Hepatocyte (in vitro differentiated cells): ENCODE results near the gene ABHD12B. TPM values are rescaled to one million over a fixed set of nuclear protein-coding genes. Genes with fewer than 3 reads are reported as not detected.

Source experiments
- DNase-seq: peaks from one replicate; pipeline ENCODE4 v3.0.0-alpha.2; 2016; ENCODE audit warnings: low spot score
- H2AFZ ChIP-seq: fragments of 200-600 bp; sonication (generic); 2 replicates; pipeline ENCODE4 v1.6.0; 2016; ENCODE audit warnings: antibody characterized with exemption, mild to moderate bottlenecking
- H3K27ac ChIP-seq: fragments of 200-600 bp; sonication (generic); 2 replicates; pipeline ENCODE4 v1.5.1; 2016; ENCODE audit warnings: mild to moderate bottlenecking
- H3K27me3 ChIP-seq: fragments of 200-600 bp; sonication (generic); 2 replicates; pipeline ENCODE4 v1.6.1; 2016
- H3K36me3 ChIP-seq: fragments of 200-600 bp; sonication (generic); replicated peaks from 2 replicates; pipeline ENCODE4 v1.5.1; 2016; ENCODE audit warnings: low read depth; ENCODE audit not compliant: insufficient read depth
- H3K4me1 ChIP-seq: fragments of 200-600 bp; sonication (generic); 2 replicates; pipeline ENCODE4 v1.5.1; 2016; ENCODE audit warnings: mild to moderate bottlenecking, moderate library complexity; ENCODE audit not compliant: insufficient read depth
- H3K4me2 ChIP-seq: fragments of 200-600 bp; sonication (generic); 2 replicates; pipeline ENCODE4 v1.6.0; 2016
- H3K4me3 ChIP-seq: fragments of 200-600 bp; sonication (generic); 2 replicates; pipeline ENCODE4 v1.5.1; 2016; ENCODE audit warnings: mild to moderate bottlenecking
- H3K79me2 ChIP-seq: fragments of 200-600 bp; sonication (generic); 2 replicates; pipeline ENCODE4 v1.6.0; 2017; ENCODE audit warnings: mild to moderate bottlenecking
- H3K9me2 ChIP-seq: fragments of 200-600 bp; sonication (generic); replicated peaks from 2 replicates; pipeline ENCODE4 v1.6.0; 2017; ENCODE audit warnings: mild to moderate bottlenecking; ENCODE audit not compliant: insufficient read depth
- H3K9me3 ChIP-seq: fragments of 200-600 bp; sonication (generic); 2 replicates; pipeline ENCODE4 v1.5.1; 2016; ENCODE audit warnings: low read depth, mild to moderate bottlenecking
- H4K20me1 ChIP-seq: fragments of 200-600 bp; sonication (generic); 2 replicates; pipeline ENCODE4 v1.6.0; 2016; ENCODE audit warnings: mild to moderate bottlenecking; ENCODE audit not compliant: insufficient read depth, poor library complexity, severe bottlenecking
- EZH2 ChIP-seq: fragments of 200-600 bp; sonication (generic); IDR thresholded peaks from 2 replicates; pipeline ENCODE4 v1.6.1; 2016; ENCODE audit warnings: antibody characterized with exemption, mild to moderate bottlenecking, borderline replicate concordance
- EZH2phosphoT487 ChIP-seq: fragments of 200-600 bp; sonication (generic); IDR thresholded peaks from one replicate; pipeline ENCODE4 v1.6.1; 2018; ENCODE audit warnings: antibody characterized with exemption, mild to moderate bottlenecking, low read depth, moderate library complexity; ENCODE audit not compliant: unreplicated experiment, severe bottlenecking
- WGBS: methylation state at CpG from one replicate; pipeline ENCODE4 v1.1.6; 2016; ENCODE audit warnings: low lambda C conversion rate; ENCODE audit errors: missing lambda C conversion rate; 5-methylcytosine and 5-hydroxymethylcytosine counted together
- polyA plus RNA-seq: library from polyadenylated mRNA; unstranded; fragments of >200 nt; fragmentation: Nextera tagmentation; extraction: Ambion mirVana; gene quantifications from 2 replicates; pipeline ENCODE4 v1.2.1, GENCODE V29; 2016
- total RNA-seq: library from RNA; depleted of rRNA; stranded (reverse); fragments of >200 nt; gene quantifications from 2 replicates; pipeline ENCODE4 v1.2.3, GENCODE V29; 2014
- TF ChIP-seq, protein P1 (sequence below): fragments of 200-600 bp; sonication (generic); IDR thresholded peaks from 2 replicates; pipeline ENCODE4 v1.5.1; 2016; ENCODE audit warnings: antibody characterized with exemption, mild to moderate bottlenecking; ENCODE audit not compliant: poor library complexity

Gene ABHD12B
- total and polyA plus RNA-seq, 2 experiments from 2014 or later: not detected

DNA sequence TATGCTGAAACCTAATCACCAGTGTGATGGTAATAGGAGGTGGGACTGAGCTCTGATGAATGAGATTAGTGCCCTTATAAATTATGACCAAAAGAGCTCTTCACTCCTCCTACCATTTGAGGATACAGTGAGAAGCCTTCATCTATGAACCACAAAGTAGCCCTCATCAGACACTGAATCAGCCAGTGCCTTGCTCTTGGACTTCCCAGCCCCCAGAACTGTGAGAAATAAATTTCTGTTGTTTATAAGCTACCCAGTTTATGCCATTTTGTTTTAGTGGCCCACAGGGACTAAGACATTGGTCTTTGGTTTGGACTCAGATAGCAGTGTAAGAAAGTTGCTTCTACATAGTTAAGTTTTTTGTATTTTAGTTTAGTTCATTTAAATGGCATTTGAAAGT is 32.9 kb downstream of the ABHD12B start:
- DNase-seq: no peak
- Histone ChIP-seq H3K4me2 (no peak overlapping the region), H4K20me1 (no peaks in the 10 kb centered on the region), H3K4me1 (no peaks in the 10 kb centered on the region), H3K9me2 (no peaks in the 10 kb centered on the region), H3K79me2 (no peaks in the 10 kb centered on the region), H3K27me3 (no peaks in the 10 kb centered on the region), H3K9me3 (no peaks in the 10 kb centered on the region), H3K27ac (no peak overlapping the region), H3K4me3 (no peak overlapping the region), H2AFZ (no peak overlapping the region), H3K36me3 (no peaks in the 10 kb centered on the region)
- TF ChIP-seq EZH2phosphoT487 (no peak), EZH2 (no peak)
- TF ChIP-seq, protein P1, sequence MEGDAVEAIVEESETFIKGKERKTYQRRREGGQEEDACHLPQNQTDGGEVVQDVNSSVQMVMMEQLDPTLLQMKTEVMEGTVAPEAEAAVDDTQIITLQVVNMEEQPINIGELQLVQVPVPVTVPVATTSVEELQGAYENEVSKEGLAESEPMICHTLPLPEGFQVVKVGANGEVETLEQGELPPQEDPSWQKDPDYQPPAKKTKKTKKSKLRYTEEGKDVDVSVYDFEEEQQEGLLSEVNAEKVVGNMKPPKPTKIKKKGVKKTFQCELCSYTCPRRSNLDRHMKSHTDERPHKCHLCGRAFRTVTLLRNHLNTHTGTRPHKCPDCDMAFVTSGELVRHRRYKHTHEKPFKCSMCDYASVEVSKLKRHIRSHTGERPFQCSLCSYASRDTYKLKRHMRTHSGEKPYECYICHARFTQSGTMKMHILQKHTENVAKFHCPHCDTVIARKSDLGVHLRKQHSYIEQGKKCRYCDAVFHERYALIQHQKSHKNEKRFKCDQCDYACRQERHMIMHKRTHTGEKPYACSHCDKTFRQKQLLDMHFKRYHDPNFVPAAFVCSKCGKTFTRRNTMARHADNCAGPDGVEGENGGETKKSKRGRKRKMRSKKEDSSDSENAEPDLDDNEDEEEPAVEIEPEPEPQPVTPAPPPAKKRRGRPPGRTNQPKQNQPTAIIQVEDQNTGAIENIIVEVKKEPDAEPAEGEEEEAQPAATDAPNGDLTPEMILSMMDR: no peak

DNA sequence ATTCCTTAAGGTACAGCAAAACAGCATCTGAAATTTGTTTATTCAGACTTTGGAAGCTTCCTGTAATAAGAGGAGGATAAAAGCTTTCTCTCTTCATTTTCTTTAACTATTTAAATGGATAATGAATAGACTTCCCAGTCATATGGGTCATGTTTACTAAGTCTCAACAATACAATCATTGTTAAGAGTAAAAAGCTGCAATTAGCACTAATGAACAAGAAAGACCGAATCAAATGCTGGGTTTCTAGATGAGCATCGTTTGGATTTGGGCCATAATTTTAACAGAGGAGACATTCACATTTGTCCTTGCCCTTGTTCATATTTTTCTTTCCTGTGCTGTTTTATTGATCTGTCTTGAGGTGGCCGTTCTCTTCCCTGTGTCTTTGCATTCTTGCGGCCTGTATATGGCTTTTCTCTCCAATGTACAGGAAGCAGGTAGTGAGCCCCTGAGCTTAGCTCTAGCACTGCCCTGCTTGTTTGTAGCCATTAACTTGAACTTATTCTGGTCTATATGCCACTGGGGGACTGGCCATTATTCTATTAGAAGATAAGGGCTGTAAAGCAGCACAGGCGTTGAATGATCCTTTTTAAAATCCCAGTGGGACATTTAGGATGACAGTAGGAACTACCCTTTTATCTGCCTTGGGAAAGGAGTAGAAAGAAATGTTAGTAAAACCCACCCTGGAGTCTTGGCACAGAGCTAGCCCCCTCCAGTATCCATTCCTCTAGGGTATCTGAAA is 34.6 kb downstream of the ABHD12B start:
- H3K36me3 ChIP-seq: no peaks in the 10 kb centered on the region
- H3K27ac ChIP-seq: no peak overlapping the region
- 71% methylated on average over 5 of the region's 5 CpGs for WGBS
- H3K4me2 ChIP-seq: no peak overlapping the region
- no peak for DNase-seq
- no peaks in the 10 kb centered on the region for H3K9me3 ChIP-seq
- no peaks in the 10 kb centered on the region for H4K20me1 ChIP-seq
- no peak overlapping the region for H3K4me3 ChIP-seq
- H3K27me3 ChIP-seq: no peaks in the 10 kb centered on the region
- no peak overlapping the region for H2AFZ ChIP-seq
- no peaks in the 10 kb centered on the region for H3K79me2 ChIP-seq
- no peaks in the 10 kb centered on the region for H3K9me2 ChIP-seq
- H3K4me1 ChIP-seq: no peaks in the 10 kb centered on the region
- TF ChIP-seq, protein P1: no peak
- TF ChIP-seq EZH2 (no peak), EZH2phosphoT487 (no peak)

GRCh38 chr14:50910495-50911420 is 38.9 kb downstream of the ABHD12B start:
- WGBS: 74% methylated on average over 5 of the region's 5 CpGs
- no peaks in the 10 kb centered on the region for H4K20me1 ChIP-seq

More at GRCh38 chr14:50910495-50911420, 38.9 kb downstream of the ABHD12B start:
- H2AFZ ChIP-seq: no peak overlapping the region
- TF ChIP-seq, protein P1: no peak
- TF ChIP-seq EZH2 (no peak), EZH2phosphoT487 (no peak)
- no peaks in the 10 kb centered on the region for H3K9me3 ChIP-seq
- H3K27ac ChIP-seq: no peak overlapping the region
- no peak overlapping the region for H3K4me2 ChIP-seq
- no peaks in the 10 kb centered on the region for H3K36me3 ChIP-seq
- no peaks in the 10 kb centered on the region for H3K4me1 ChIP-seq
- no peaks in the 10 kb centered on the region for H3K27me3 ChIP-seq
- H3K4me3 ChIP-seq: no peak overlapping the region
- no peaks in the 10 kb centered on the region for H3K9me2 ChIP-seq
- H3K79me2 ChIP-seq: no peaks in the 10 kb centered on the region
- no peak for DNase-seq
